Neural cell (in vitro differentiated cells): Measurements from ENCODE around the gene E2F3. TPM values are rescaled to one million over a fixed set of nuclear protein-coding genes. Genes with fewer than 3 reads are reported as not detected.

Source experiments
- H2AFZ ChIP-seq: fragments of 200-600, 300-800 bp; sonication (generic), shearing (Covaris generic); 2 replicates; pipeline ENCODE4 v1.6.0; 2014; ENCODE audit warnings: low read depth, mild to moderate bottlenecking, antibody characterized with exemption, low read length, moderate library complexity
- H3F3A ChIP-seq: fragments of 200-600 bp; shearing (Covaris generic); 2 replicates; pipeline ENCODE4 v1.6.1; 2016; ENCODE audit warnings: mild to moderate bottlenecking, moderate library complexity, mixed read lengths, antibody characterized with exemption, low read length; ENCODE audit not compliant: insufficient read depth, poor library complexity, severe bottlenecking
- H3K27ac ChIP-seq: fragments of 200-600, 300-800 bp; sonication (generic), shearing (Covaris generic); 2 replicates; pipeline ENCODE4 v1.5.1; 2014; ENCODE audit warnings: mild to moderate bottlenecking, low read length, moderate library complexity
- H3K27me3 ChIP-seq: fragments of 300-800, 200-600 bp; sonication (generic), shearing (Covaris generic); 2 replicates; pipeline ENCODE4 v1.6.0; 2014; ENCODE audit warnings: mild to moderate bottlenecking, low read depth, low read length, moderate library complexity; ENCODE audit not compliant: insufficient read depth
- H3K36me3 ChIP-seq: fragments of 300-800, 200-600 bp; sonication (generic), shearing (Covaris generic); 2 replicates; pipeline ENCODE4 v1.5.1; 2014; ENCODE audit warnings: mild to moderate bottlenecking, antibody characterized with exemption, low read length, moderate library complexity; ENCODE audit not compliant: insufficient read depth
- H3K4me2 ChIP-seq: fragments of 300-800, 200-600 bp; sonication (generic), shearing (Covaris generic); 2 replicates; pipeline ENCODE4 v1.6.0; 2014; ENCODE audit warnings: mild to moderate bottlenecking, low read length
- H3K4me3 ChIP-seq: fragments of 300-800, 200-600 bp; sonication (generic), shearing (Covaris generic); 2 replicates; pipeline ENCODE4 v1.5.1; 2014; ENCODE audit warnings: mild to moderate bottlenecking, low read length, moderate library complexity
- H3K79me2 ChIP-seq: fragments of 200-600 bp; shearing (Covaris generic); replicated peaks from 2 replicates; pipeline ENCODE4 v1.6.0; 2014; ENCODE audit warnings: mild to moderate bottlenecking, low read length, moderate library complexity; ENCODE audit not compliant: insufficient read depth
- H3K9ac ChIP-seq: fragments of 300-800, 200-600 bp; sonication (generic), shearing (Covaris generic); 2 replicates; pipeline ENCODE4 v1.6.1; 2016; ENCODE audit warnings: mild to moderate bottlenecking, low read length, mixed read lengths
- H3K9me2 ChIP-seq: fragments of 200-600 bp; shearing (Covaris generic); 2 replicates; pipeline ENCODE4 v1.6.1; 2016; ENCODE audit warnings: mild to moderate bottlenecking, low read length, mixed read lengths; ENCODE audit not compliant: insufficient read depth
- H3K9me3 ChIP-seq: fragments of 200-600, 300-800 bp; sonication (generic), shearing (Covaris generic); 2 replicates; pipeline ENCODE4 v1.6.1; 2016; ENCODE audit warnings: mild to moderate bottlenecking, mixed run types, low read length, moderate library complexity, mixed read lengths
- H4K20me1 ChIP-seq: fragments of 200-600 bp; shearing (Covaris generic); 2 replicates; pipeline ENCODE4 v1.6.1; 2016; ENCODE audit warnings: mild to moderate bottlenecking, mixed run types; ENCODE audit not compliant: insufficient read depth
- CTCF ChIP-seq: fragments of 450-650 bp; IDR thresholded peaks from 2 replicates; pipeline ENCODE4 v1.5.1; 2014; ENCODE audit warnings: antibody characterized with exemption, mild to moderate bottlenecking, moderate library complexity; ENCODE audit not compliant: poor library complexity, severe bottlenecking
- EP300 ChIP-seq: fragments of 450-650 bp; conservative IDR thresholded peaks from 2 replicates; pipeline ENCODE4 v1.6.1; 2014; ENCODE audit warnings: antibody characterized with exemption, mild to moderate bottlenecking, moderate library complexity; ENCODE audit not compliant: poor library complexity, severe bottlenecking
- EZH2 ChIP-seq: fragments of 200-600, 300-800 bp; shearing (Covaris generic), sonication (generic); IDR thresholded peaks from 2 replicates; pipeline ENCODE4 v1.6.1; 2014; ENCODE audit warnings: antibody characterized with exemption, low read length, borderline replicate concordance, mild to moderate bottlenecking; ENCODE audit not compliant: insufficient read depth, poor library complexity, severe bottlenecking
- MXI1 ChIP-seq: fragments of 450-650 bp; conservative IDR thresholded peaks from 2 replicates; pipeline ENCODE4 v1.6.1; 2014; ENCODE audit warnings: antibody characterized with exemption, mild to moderate bottlenecking; ENCODE audit not compliant: poor library complexity, severe bottlenecking
- POLR2AphosphoS5 ChIP-seq: IDR thresholded peaks from 2 replicates; pipeline ENCODE4 v1.6.1; 2012
- RAD21 ChIP-seq: fragments of 450-650 bp; conservative IDR thresholded peaks from 2 replicates; pipeline ENCODE4 v1.6.1; 2014; ENCODE audit warnings: antibody characterized with exemption, mild to moderate bottlenecking, moderate library complexity
- REST ChIP-seq: IDR thresholded peaks from 2 replicates; pipeline ENCODE4 v1.6.1; 2012; ENCODE audit warnings: borderline replicate concordance
- SMC3 ChIP-seq: fragments of 450-650 bp; conservative IDR thresholded peaks from 2 replicates; pipeline ENCODE4 v1.6.1; 2014; ENCODE audit warnings: antibody characterized with exemption, mild to moderate bottlenecking, moderate library complexity; ENCODE audit not compliant: poor library complexity
- TAF1 ChIP-seq: IDR thresholded peaks from 2 replicates; pipeline ENCODE4 v1.6.1; 2012; ENCODE audit warnings: low read depth
- polyA plus RNA-seq: library from polyadenylated mRNA; depleted of rRNA; stranded (reverse); fragments of >200 nt; gene quantifications from 2 replicates; pipeline ENCODE4 v1.2.3, GENCODE V29; 2014

Gene E2F3
- polyA plus RNA-seq, 1 donor from 2014 or later, result 4.8 TPM

GRCh38 chr6:20375436-20375835 lies 26.2 kb upstream of the E2F3 start:
- TF ChIP-seq EZH2 (no peak), TAF1 (no peak), POLR2AphosphoS5 (no peak), RAD21 (no peak), REST (no peak), SMC3 (no peak), MXI1 (no peak)
- H2AFZ ChIP-seq, result no peak overlapping the region
- no peak overlapping the region for H3K9ac ChIP-seq
- no peak overlapping the region for H3K4me2 ChIP-seq
- H3K9me2 ChIP-seq, result no peaks in the 10 kb centered on the region
- no peak overlapping the region for H3K27ac ChIP-seq
- no peaks in the 10 kb centered on the region for H3K79me2 ChIP-seq
- no peak overlapping the region for H3K4me3 ChIP-seq
- H3F3A ChIP-seq, result no peaks in the 10 kb centered on the region
- no peaks in the 10 kb centered on the region for H4K20me1 ChIP-seq
- no peaks in the 10 kb centered on the region for H3K9me3 ChIP-seq
- no peaks in the 10 kb centered on the region for H3K27me3 ChIP-seq
- H3K36me3 ChIP-seq, result no peaks in the 10 kb centered on the region

- Histone ChIP-seq H3K27me3 (no peaks in the 10 kb centered on the region), H3F3A (no peaks in the 10 kb centered on the region), H3K9me3 (no peaks in the 10 kb centered on the region), H3K79me2 (no peaks in the 10 kb centered on the region), H4K20me1 (no peaks in the 10 kb centered on the region), H2AFZ (no peak overlapping the region), H3K27ac (no peak overlapping the region), H3K4me2 (no peak overlapping the region), H3K4me3 (no peak overlapping the region), H3K9ac (no peak overlapping the region), H3K9me2 (no peaks in the 10 kb centered on the region), H3K36me3 (no peaks in the 10 kb centered on the region)
- TF ChIP-seq REST, result no peak
- TF ChIP-seq EZH2, result no peak
- no peak for TF ChIP-seq CTCF
- no peak for TF ChIP-seq POLR2AphosphoS5
- TF ChIP-seq MXI1, result no peak
- TF ChIP-seq SMC3, result no peak
- no peak for TF ChIP-seq TAF1
- TF ChIP-seq EP300, result no peak
- TF ChIP-seq RAD21, result no peak
Measured at GRCh38 chr6:20377623-20378265, 23.9 kb upstream of the E2F3 start.
